Activated T-cell treated with anti-CD3 and anti-CD28 coated beads, Interleukin-2, amount 50 U/mL, for 24 hours (primary cell): Measurements from ENCODE around the gene CRHR1.

Source experiments
- DNase-seq: peaks from one replicate; pipeline ENCODE4 v3.0.0-alpha.2; 2020
- H3K27ac Mint-ChIP-seq: 2 replicates; pipeline ENCODE4 v1.8.0; 2020; ENCODE audit warnings: mild to moderate bottlenecking, mixed read lengths
- H3K27me3 Mint-ChIP-seq: 2 replicates; pipeline ENCODE4 v1.8.0; 2020; ENCODE audit warnings: mixed read lengths
- H3K36me3 Mint-ChIP-seq: 2 replicates; pipeline ENCODE4 v1.8.0; 2020; ENCODE audit warnings: low read depth, mixed read lengths
- H3K4me1 Mint-ChIP-seq: 2 replicates; pipeline ENCODE4 v1.8.0; 2020; ENCODE audit warnings: low read depth, mixed read lengths
- H3K4me3 Mint-ChIP-seq: 2 replicates; pipeline ENCODE4 v1.8.0; 2020; ENCODE audit warnings: mild to moderate bottlenecking, moderate library complexity, mixed read lengths
- H3K9me3 Mint-ChIP-seq: 2 replicates; pipeline ENCODE4 v1.8.0; 2020; ENCODE audit warnings: mixed read lengths

CRHR1 gene

GRCh38 chr17:45883063-45883462, 98.9 kb downstream of the CRHR1 start:
- DNase-seq: no peak
- H3K9me3 Mint-ChIP-seq: peaks cover 8% of the 10 kb centered on the region
- no peak overlapping the region for H3K27ac Mint-ChIP-seq
- no peak overlapping the region for H3K4me3 Mint-ChIP-seq
- H3K27me3 Mint-ChIP-seq: peaks cover 9% of the 10 kb centered on the region
- H3K4me1 Mint-ChIP-seq: peaks cover 1% of the 10 kb centered on the region
- H3K36me3 Mint-ChIP-seq: no peaks in the 10 kb centered on the region
